ENCODE measurements around the gene SECTM1. TPM values are rescaled to one million over a fixed set of nuclear protein-coding genes. Genes with fewer than 3 reads are reported as not detected.

Gene SECTM1
- total RNA-seq, 1 donor = 34.2 TPM

DNA sequence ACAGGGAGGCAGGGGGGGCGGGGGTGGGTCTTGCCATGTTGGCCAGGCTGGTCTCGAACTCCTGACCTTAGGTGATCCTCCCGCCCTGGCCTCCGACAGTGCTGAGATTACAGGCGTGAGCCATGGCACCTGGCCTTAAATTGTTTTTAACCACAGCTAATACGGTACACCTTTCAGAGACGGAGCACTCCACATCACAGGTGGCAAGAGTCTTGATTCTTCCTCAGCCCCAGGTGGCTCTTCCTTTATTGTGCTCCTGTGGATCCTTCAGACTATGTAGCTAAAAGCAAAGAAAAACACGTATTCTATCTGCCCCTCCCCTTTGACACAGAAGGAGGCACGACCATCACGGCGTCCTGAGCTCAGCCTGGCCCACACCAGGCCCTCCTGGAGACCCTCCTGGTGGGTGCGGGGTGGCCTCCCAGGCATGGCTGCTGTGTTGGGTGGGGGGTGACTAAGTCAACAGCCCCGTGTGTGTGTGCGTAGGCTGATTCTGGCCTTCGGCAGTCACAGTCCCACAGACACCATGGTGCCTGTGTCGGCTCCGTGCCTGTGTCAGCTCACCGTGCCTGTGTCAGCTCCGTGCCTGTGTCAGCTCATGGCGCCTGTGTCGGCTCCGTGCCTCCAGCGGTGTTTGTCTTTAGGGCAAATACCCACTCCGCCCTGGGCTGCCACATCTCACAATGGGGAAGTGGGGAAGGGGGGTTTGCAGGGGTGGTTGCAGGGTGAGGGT, 10.8 kb upstream of the SECTM1 start:
- no peak for DNase-seq (ENCODE audit: low read depth)
- no peak overlapping the region for H3K4me3 ChIP-seq (ENCODE audit: low read depth, low read length)
- TF ChIP-seq, protein P1, sequence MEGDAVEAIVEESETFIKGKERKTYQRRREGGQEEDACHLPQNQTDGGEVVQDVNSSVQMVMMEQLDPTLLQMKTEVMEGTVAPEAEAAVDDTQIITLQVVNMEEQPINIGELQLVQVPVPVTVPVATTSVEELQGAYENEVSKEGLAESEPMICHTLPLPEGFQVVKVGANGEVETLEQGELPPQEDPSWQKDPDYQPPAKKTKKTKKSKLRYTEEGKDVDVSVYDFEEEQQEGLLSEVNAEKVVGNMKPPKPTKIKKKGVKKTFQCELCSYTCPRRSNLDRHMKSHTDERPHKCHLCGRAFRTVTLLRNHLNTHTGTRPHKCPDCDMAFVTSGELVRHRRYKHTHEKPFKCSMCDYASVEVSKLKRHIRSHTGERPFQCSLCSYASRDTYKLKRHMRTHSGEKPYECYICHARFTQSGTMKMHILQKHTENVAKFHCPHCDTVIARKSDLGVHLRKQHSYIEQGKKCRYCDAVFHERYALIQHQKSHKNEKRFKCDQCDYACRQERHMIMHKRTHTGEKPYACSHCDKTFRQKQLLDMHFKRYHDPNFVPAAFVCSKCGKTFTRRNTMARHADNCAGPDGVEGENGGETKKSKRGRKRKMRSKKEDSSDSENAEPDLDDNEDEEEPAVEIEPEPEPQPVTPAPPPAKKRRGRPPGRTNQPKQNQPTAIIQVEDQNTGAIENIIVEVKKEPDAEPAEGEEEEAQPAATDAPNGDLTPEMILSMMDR (IDR thresholded peaks at IDR 0.05; ENCODE audit: insufficient read depth, low read length) = no peak

DNA sequence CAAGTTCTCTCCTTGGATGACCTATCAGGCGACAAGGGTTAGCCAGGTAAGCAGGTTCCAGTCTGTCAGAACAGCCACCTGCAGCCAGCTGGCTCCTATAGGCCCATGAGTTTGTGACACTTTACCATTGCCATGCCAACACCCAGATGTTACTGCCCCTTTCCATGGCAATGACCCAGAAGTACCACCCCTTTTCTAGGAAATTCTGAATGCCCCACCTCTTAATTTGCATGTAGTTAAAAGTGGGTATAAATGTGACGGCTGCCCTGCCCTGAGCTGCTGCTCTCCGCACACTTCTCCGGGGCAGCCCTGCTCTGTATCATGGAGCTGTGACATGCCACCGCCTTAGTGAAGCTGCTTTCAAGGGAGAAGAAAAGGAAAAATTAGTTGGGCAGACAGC, 10.0 kb upstream of the SECTM1 start:
- TF ChIP-seq, protein P1 (IDR thresholded peaks at IDR 0.05; ENCODE audit: insufficient read depth, low read length) = no peak
- no peak for DNase-seq (ENCODE audit: low read depth)
- no peak overlapping the region for H3K4me3 ChIP-seq (ENCODE audit: low read depth, low read length)

DNA sequence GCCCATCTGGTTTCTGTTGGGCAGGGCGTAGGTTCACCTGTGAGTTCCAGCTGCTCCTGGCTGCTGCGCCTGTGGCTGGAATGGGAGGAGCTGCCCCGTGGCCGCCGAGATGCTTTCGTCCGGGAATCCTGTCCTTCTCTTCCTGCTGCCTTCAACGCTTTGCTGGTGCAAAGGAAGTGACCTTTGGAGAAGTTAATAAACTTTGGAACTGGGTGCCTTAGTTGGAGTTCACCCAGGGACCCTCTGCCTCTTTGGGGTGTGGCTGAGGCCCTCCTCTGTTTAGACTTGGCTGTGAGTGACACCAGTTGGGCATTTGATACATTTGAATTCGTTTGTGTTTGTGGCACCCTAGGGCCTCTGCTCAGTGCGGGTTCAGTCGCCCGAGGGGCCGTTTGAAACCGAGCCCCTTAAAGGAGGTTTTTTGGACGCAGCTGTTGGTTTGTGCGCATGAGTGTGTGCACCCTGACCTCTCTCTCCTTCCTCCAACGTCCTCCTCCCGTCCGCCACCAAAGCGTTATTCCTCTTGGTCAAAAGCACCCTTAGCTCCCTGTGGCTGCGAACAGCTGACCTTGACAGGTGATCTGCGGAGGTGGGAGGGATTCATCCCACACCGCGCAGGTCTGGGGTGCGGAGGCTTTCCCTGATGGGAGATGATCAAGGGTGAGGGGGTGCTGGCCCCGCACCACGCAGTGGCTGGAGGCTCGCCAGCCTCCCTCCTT, 9.0 kb upstream of the SECTM1 start:
- TF ChIP-seq, protein P1 (IDR thresholded peaks at IDR 0.05; ENCODE audit: insufficient read depth, low read length) = no peak
- no peak for DNase-seq (ENCODE audit: low read depth)
- no peak overlapping the region for H3K4me3 ChIP-seq (ENCODE audit: low read depth, low read length)

DNA sequence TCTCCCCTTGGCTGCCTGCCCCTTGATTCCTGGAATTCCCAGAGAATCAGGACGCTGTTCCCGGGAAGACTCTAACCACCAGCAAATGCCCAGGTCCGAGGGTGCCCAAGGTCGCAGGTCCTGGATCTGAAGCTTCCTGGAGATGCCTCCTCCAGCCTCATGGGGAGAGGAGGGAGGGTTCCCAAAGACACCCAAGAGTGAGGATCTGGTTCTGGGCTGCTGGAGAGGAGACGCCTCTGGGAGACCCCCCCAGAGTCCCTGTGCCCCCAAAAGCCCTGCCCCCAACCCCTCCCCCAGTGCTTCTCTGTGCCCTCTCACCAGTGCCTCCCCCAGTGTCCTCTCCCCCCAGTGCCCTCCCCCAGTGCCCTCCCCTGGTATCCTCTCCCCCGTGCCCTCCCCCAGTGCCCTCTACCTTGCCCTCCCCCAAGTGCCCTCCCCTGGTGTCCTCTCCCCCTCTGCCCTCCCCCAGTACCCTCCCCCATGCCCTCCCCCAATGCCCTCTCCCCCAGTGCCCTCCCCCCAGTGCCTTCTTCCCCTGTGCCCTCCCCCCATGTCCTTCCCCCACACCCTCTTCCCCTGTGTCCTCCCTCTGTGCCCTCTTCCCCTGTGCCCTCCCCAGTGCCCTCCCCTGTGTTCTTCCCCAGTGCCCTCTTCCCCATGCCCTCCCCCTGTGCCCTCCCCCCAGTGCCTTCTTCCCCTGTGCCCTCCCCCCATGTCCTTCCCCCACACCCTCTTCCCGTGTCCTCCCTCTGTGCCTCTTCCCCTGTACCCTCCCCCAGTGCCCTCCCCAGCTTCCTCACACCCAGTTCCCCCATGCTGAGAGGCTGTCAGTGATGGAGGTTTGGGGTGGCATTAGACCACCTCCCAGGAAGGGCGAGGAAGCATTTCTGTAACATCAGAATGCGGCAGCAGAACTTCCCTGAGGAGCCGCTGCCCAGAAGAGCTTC, 6.3 kb upstream of the SECTM1 start:
- peak overlapping the region; percentile 53 for H3K4me3 ChIP-seq (ENCODE audit: low read depth, low read length)
- DNase-seq (ENCODE audit: low read depth) = no peak
- TF ChIP-seq, protein P1 (IDR thresholded peaks at IDR 0.05; ENCODE audit: insufficient read depth, low read length) = no peak

DNA sequence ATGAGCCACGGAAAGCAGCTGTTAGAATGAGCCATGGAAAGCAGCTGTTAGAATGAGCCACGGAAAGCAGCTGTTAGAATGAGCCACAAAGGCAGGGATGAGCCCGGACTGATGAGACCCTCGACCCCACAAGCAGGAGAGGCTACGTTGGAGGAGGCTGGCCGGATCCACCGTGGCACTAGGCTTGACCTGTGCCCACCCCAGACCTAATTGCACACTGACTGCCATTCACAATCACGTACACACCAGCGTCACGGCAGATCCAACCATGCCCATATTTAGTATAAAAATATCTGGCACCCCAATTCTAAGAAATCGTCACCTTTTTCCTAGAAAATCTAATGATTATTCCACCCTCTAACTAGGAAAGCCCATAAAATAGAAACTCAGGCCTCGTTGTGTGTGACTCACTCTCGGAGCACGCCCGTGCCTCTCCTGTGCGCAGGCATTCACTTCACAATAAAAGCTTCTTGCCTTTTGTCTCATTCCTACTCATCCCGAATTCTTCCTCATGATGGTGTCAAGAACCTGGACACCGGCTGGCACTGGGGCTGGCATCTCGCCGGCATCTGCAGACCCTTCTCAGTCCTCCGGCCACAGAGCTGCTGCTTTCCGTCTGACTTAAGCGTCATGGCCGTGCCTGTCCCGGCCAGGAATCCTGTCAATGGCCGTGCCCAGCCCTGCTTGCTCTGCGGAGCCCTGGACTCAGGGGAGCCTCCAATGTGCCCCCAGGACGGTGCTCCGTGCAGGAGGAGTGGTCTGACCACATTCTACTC, 5.5 kb upstream of the SECTM1 start:
- TF ChIP-seq, protein P1 (IDR thresholded peaks at IDR 0.05; ENCODE audit: insufficient read depth, low read length) = no peak
- DNase-seq (ENCODE audit: low read depth) = peak; percentile 71
- peak overlapping the region; percentile 53 for H3K4me3 ChIP-seq (ENCODE audit: low read depth, low read length)

Measured in fibroblast of the aortic adventitia (primary cell).